Panc1 (cell line): ENCODE measurements around the gene USP3.

Experiments
- CTCF ChIP-seq: fragments of 450-650 bp; IDR thresholded peaks from 2 replicates; pipeline ENCODE4 v1.5.1; 2017; ENCODE audit warnings: mild to moderate bottlenecking
- POLR2AphosphoS5 ChIP-seq: IDR thresholded peaks from 2 replicates; pipeline ENCODE4 v1.6.1; 2012; ENCODE audit warnings: mild to moderate bottlenecking, low read depth, low read length, moderate library complexity
- REST ChIP-seq, 2 experiments: IDR thresholded peaks; 2 replicates each; pipeline ENCODE4 v1.6.1; 2011 to 2012; ENCODE audit warnings: low read depth in 2 of 2, control low read depth in 1 of 2, low read length in 1 of 2, mild to moderate bottlenecking in 1 of 2, moderate library complexity in 1 of 2; ENCODE audit not compliant: insufficient read depth in 1 of 2

- TF ChIP-seq CTCF (no peak), REST (IDR thresholded peaks at IDR 0.05; ENCODE audit: insufficient read depth in 1 of 2, low read depth in 2 of 2, low read length in 1 of 2) (no peak), POLR2AphosphoS5 (no peak)
These were observed 99.1 kb downstream of the USP3 start for GRCh38 chr15:63603516-63603915.
